Diencephalon (tissue), 1 donor: ENCODE results near the gene OBSL1. TPM values are rescaled to one million over a fixed set of nuclear protein-coding genes. Genes with fewer than 3 reads are reported as not detected.

ENCODE experiments used
- small RNA-seq: library from RNA; depleted of rRNA; stranded (forward); fragments of <200 nt; gene quantifications from one replicate; pipeline ENCODE3, GENCODE V24; 2014
- total RNA-seq: library from RNA; depleted of rRNA; stranded (reverse); fragments of >200 nt; gene quantifications from one replicate; pipeline ENCODE4 v1.2.3, GENCODE V29; 2014

OBSL1 gene
- total RNA-seq = 47.1 TPM

DNA sequence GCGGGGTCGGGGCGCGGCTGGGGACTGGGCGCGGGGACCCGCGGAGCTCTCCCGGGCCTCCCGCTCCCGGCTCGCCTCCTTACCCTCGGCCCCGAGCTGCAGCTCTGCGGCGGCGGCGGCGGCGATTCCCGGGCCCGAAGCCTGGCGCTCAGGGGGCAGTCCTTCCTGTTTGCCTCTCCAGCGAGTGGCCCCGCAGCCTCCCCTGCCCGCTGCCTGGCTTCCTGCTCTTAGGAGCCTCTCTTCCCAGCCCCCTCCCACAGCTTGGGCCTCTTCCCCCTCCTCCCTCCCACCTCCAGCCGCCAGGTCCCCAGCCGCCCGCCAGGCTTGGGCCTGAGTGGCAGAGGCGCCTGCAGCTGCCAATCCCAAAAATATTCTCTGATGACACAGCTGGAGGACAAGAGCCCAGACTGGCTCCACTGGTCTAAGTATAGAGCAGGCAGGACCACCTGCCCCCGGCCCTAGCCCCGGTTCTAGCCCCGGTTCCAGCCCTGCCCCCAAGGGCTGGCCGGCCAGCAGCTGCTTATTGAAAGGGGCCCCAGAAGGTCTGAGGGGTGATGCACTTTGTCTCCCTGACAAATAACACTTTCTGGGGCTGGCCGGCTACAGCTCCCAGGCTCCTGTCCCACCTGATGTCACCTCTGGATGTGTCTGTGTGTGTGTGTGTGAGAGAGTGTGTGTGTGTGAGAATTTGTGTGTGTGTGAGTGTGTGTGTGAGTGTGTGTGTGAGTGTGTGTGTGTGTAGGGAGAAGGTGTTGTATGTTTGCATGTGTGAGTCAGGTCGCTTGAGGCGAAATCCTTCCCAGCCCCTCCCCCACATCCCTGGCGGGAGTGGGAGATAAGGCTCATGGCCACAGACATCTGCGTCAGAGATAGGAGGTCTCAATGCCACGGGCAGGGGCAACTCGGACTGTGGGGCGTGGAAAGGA is at the start of gene OBSL1:
Gene OBSL1 (minus strand): TSS at position 229 of the 926 bp plus-strand sequence. CDS start 307 bp downstream, outside the sequence.

GRCh38 chr2:219597552-219598307 is 26.4 kb upstream of the OBSL1 start, which contains the start of gene STK11IP:
STK11IP (plus strand) TSS chr2:219597857; CDS start chr2:219598120, 263 bp downstream.

DNA sequence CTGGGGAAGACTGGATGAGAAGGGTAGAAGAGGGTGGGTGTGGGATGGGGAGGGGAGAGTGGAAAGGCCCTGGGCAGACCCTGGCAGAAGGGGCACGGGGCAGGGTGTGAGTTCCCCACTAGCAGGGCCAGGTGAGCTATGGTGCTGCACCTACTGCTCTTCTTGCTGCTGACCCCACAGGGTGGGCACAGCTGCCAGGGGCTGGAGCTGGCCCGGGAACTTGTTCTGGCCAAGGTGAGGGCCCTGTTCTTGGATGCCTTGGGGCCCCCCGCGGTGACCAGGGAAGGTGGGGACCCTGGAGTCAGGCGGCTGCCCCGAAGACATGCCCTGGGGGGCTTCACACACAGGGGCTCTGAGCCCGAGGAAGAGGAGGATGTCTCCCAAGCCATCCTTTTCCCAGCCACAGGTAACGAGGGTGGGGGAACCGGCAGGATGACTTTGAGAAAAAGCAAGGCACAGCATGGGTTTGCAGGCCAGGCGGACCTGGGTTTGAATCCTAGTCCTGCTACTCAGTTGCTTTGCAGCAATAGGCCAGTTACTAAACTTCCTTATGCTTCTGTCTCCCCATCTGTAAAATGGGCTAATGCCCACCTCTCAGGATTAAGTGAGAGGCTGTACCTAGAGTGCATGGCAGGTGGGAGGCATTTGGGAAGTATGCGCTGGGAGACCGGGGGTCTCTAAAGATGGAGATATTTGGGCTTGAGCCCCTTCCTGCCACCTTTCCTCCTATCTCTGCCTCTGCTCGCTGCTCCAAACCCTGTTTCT is 1.1 kb upstream of the OBSL1 start, which contains the start of gene INHA:
Gene INHA (plus strand): TSS at position 74 of the 765 bp plus-strand sequence. CDS start 65 bp downstream, at position 139.

DNA sequence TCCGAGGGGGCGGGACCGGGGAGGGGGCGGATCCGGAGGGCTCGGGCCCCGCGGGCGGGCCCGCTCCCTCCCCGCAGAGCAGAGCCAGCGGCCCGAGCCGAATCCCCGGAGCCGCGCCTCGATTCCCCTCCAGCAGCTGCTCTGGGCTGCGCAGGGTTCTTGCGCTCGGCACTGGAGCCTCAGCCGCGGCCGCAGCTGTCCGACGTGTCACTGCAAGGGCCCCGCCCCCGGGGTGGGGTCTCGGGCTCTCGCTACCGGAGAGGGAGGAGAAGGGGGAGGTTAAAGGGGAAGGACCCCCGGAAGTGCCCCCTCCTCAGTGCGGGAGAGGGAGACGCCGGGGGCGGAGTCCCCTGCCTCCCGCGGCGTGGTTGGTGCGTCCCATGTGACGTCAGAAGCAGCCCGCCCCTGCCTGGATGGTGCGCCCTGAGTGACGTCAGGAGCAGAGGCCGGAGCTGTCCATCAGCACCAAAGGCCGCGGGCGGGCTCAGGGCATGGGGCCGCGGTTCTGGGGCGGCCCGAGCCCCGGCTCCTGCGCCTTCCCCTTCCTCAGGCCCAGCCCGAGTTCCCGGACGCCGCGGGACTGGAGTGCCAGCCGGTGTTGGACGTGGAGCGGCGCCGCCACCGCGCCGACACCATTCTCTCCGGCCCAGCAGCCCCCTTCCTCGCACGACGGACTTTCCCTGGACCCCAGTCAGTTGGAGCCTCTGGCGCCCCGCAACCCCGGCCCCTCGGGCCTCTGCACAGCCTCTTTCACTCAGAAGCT is 27.6 kb downstream of the OBSL1 start, which contains the start of the genes CHPF and TMEM198:
Gene CHPF (minus strand): TSS at position 214 of the 763 bp plus-strand sequence. CDS start 271 bp downstream, outside the sequence.
Gene TMEM198 (plus strand): TSS at position 433 of the 763 bp plus-strand sequence. CDS start 700 bp downstream, outside the sequence.

DNA sequence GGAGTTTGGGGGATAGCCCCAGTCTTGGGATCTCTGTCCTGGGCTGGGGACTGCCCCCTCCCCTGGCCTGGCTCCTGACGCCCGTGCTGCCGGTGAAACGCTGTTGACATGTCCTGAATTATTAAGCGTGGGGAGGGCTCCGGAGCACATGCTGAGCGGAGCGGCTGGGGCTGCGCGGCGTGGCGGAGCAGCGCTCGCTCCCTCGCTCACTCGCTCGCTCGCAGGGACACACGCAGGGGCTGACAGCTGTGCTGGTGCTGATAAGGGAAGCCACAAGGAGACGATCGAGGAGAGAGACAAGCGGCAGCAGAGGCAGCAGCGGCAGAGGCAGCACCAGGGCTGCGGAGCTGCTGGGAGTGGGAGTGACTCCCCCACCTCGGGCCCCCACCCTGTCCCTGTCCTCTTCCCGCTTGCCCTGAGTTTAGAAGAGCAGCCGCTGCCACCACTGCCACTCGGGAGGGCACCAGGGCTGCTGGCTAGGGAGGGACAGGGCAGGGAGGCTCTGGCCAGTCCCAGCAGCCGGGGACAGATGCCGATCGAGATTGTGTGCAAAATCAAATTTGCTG is 57.1 kb downstream of the OBSL1 start, which contains the start of gene ASIC4:
Gene ASIC4 (plus strand): TSS at position 287 of the 566 bp plus-strand sequence. CDS start 243 bp downstream, at position 530.

Small RNAs within 50 kb of the gene (small RNA-seq; reads per million reads assigned to genes)
- not detected for gene MIR3132
- not detected for gene RN7SKP213

Other genes starting within 250 kb of the OBSL1 start
- gene RESP18, start 238.8 kb downstream of the OBSL1 start, total RNA-seq = 1.8 TPM
- 21.0 TPM for gene DNPEP, start 183.6 kb downstream of the OBSL1 start, total RNA-seq
- 1.4 TPM for gene DES, start 153.2 kb downstream of the OBSL1 start, total RNA-seq
- gene SPEG, start 136.7 kb downstream of the OBSL1 start, total RNA-seq = 18.2 TPM
- 13.4 TPM for gene GMPPA, start 72.6 kb downstream of the OBSL1 start, total RNA-seq
- 10.4 TPM for gene ASIC4, start 57.1 kb downstream of the OBSL1 start, total RNA-seq
- gene CHPF, start 27.7 kb downstream of the OBSL1 start, total RNA-seq = 45.0 TPM
- gene TMEM198, start 27.5 kb downstream of the OBSL1 start, total RNA-seq = 13.8 TPM
- 0.69 TPM for gene INHA, start 771 bp upstream of the OBSL1 start, total RNA-seq
- 17.8 TPM for gene STK11IP, start 26.3 kb upstream of the OBSL1 start, total RNA-seq
- 50.5 TPM for gene SLC4A3, start 56.1 kb upstream of the OBSL1 start, total RNA-seq